Left kidney (tissue), 2 donors: ENCODE data around the gene NRDE2. TPM values are rescaled to one million over a fixed set of nuclear protein-coding genes. Genes with fewer than 3 reads are reported as not detected.

Source experiments
- DNase-seq: peaks from one replicate; pipeline ENCODE4 v3.0.0-alpha.2; 2013
- polyA plus RNA-seq: library from polyadenylated mRNA; unstranded; fragments of 120-200 nt; gene quantifications from one replicate; pipeline ENCODE4 v1.2.1, GENCODE V29; 2013; ENCODE audit not compliant: insufficient read length

NRDE2 gene
- polyA plus RNA-seq, 1 donor = 28.1 TPM

DNA sequence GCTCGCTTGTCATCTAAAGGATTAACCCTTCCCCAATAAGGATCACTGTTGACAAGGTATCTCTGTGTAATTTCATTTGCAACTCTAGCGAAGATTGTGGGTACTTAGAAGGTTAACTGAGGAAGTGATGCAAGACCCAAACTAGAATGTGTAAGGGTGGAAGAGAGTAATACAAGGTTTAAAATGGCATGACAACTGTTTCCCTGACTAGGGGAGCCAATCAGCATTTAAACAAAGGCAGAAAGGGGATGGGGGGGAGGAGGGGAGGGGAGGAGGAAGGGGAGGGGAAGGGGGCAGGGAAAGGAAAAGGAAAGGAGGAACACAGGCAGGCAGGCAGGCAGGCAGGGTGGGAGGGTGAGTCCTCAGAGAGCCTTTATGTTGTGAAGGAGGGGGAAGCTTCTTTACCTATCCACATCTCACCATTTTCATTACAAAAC lies 31.1 kb downstream of the NRDE2 start:
- no peak for DNase-seq

DNA sequence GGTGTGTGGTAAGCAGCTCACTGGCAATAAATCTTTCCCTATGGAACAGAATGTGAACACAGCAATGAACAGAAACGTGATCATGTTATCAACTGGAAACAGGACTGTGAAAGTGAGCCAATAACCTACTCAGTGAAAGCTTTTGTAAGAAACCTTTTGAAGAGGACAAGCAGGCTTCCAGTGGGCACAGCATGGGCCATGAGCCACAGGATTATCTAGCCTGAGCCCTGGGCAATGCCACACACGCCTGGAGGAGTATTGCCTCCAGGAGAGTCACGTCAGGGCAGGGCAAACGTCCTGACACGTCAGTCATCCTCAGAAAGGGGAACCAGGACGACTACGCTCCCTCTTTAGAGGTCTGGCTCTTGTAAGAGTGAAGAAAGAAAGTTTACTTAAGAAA lies 32.3 kb downstream of the NRDE2 start:
- no peak for DNase-seq

DNA sequence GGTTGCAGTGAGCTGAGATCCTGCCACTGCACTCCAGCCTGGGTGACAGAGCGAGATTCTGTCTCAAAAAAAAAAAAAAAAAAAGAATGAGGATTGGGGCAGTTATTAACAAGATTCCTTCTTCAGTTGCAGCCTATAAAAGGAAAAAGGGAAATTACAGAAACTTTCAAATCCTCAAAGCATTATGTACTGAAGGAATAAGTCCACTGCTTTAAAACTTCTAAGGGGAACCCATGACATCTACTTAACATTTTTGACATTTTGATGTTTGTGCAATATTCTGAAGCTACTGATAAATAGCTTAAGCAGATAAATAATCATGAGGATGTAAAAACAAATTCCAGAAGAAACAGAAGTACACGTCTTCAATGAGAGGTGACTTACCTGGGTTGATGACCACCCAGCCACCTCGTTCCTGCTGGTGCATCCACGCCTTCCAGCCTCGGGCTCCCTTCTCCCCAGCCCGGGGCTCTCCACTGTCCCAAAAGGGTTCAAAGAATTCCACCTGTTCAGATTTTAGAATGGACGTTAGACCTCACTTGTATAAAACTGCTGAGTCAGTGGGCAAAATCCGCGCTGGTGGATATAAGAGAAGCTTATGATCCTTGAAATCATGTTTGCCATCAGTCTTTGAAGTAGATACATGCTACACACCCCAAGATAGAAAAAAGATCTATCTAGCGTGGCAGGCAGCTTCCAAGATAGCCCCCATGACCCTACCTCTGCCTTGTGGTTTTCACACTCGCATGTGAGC lies 33.7 kb downstream of the NRDE2 start:
- no peak for DNase-seq

DNA sequence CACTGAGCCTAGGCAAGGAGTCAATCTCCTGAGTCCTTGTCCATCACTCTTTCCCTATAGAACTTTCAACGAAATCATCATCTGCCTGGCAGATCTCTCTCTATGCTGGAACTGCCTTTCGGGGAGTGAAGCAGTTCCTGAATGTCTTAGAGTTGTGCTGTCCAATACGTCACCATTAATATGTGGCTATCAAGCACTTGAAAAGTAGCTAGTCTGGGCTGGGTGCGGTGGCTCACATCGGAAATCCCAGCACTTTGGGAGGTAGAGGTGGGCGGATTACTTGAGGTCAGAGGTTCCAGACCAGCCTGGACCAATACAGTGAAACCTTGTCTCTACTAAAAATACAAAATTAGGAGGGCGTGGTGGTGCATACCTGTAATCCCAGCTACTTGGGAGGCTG lies 35.1 kb downstream of the NRDE2 start:
- DNase-seq = no peak

DNA sequence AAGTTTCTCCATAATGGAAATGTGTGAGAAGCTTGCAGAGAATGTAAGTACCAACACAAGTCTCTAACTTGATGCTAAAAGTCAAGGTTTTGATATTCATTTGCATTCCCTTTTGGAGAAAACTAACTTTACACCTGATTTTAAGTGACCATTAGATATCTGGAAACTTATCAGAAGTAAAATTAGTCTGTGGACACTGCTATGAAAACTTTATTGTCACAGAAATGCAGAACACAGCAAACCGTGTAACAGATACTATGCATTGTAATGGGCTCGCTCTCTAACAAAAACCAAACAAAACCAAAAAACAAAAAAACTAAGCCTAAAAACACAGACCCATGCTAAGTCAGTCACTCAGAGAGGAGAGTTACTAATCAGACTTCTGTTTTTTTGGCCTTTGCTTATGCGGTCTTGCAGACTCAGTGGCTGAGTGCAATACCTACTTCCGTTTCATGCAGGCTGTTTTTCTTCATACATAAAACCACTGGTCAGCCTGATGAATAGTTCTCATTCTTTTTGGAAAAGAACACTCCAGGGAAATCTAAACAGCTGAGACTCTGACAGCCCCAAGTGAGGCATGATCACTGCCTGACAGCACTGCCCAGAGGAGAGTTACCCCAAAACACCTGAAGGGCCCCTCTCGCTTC lies 35.7 kb downstream of the NRDE2 start:
- peak; percentile 21 for DNase-seq

DNA sequence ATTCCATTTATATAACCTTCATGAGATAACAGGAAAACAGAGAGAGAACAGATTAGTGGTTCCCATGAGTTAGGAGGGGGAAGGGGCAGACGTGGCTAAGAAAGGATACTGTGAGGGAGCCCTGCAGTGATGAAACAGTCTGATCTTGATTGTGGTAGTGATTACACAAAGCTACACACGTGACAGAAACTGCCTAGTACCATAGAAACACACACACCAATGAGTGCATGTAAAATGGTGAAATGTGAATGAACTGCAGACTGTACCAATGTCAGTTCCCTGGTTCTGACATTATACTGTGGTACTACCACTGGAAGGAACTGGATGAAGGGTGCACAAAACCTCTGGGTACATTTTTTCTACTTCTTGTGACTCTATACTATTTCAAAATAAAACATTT lies 36.9 kb downstream of the NRDE2 start:
- no peak for DNase-seq

DNA sequence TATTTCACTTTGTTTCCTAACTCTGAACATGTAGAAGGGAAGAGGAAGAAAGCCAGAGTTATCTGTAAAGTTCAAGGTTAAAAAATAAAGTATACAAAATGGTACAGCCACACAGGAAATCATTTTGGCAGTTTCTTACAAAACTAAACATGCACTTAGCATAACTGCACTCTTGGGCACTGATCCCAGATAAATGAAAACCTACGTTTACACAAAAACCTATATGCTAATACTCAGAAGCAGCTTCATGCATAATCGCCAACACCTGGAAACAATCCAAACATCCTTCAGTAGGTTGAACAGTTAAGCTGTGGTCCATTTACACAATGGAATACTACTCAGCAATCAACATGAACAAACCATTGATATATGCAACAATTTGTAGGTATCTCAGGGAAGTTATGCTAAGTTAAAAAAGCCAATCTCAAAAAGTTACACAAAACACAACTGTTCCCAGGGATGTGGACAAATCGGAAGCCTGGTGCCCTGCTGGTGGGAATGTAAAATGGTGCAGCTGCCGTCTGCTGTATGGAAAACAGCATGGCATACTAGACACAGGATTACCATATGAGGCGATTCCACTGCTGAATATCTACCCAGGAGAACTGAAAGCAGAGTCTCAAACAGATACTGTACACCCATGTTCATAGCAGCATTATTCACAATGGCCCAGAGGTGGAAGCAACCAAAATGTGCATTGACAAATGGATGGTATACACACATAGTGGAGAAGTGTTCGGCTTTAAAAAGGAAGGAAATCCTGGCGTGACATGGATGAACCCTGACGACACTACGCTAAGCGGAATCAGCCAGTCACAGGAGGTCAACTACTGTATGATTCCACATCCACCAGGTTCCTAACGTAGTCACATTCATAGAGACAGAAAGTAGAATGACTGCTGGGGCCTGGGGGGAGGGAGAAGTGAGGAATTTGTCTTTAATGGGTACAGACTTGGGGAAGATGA lies 37.7 kb downstream of the NRDE2 start:
- no peak for DNase-seq

DNA sequence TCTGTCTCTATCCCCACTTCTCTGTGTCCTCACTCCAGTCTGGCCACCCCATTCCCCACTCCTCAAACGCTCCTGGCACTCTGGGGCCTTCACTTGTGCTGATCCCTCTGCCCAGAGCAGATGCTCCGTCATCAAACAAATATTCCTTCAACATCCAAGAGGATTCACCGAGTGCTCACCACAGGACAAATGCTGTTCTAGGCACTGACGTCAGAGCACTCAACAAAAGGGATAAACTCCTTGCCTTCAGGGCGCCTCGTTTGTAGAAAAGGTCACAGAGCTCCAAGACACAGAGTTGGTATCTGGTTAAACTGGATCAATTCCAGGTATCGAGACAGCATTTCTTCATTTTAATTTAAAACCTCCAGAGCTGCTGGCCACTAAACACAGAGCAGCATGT lies 40.0 kb downstream of the NRDE2 start:
- no peak for DNase-seq

DNA sequence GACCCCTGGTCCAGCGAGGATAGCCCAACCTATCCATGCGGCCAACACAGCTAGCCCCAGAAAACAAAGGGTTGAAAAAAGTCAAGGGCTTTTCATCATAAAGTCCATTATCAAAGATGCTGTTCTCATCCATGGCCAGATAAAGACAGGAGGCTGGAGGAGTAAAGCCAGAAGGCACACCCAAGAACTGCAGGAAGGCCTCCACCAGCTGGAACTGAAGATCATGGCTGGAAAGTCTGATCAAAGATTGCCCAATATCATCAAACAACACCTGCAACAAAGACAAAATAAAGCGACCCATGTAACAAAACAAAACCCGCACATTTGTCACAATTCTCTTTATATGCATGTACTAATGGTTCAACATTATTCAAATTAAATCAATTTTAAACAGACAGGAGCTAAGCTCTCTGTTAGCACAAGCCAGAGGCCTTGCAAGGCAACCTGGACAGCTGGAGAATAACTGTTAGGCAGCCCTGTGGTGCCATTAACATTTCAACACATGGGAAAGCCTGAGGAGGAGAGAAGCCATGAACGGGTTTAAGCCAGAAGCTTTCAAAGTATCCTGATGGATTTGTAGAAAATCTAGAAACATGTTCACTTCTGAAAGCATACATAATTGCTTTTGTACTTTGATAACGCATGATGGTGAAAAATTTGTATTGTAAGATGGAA lies 41.3 kb downstream of the NRDE2 start:
- DNase-seq = no peak

DNA sequence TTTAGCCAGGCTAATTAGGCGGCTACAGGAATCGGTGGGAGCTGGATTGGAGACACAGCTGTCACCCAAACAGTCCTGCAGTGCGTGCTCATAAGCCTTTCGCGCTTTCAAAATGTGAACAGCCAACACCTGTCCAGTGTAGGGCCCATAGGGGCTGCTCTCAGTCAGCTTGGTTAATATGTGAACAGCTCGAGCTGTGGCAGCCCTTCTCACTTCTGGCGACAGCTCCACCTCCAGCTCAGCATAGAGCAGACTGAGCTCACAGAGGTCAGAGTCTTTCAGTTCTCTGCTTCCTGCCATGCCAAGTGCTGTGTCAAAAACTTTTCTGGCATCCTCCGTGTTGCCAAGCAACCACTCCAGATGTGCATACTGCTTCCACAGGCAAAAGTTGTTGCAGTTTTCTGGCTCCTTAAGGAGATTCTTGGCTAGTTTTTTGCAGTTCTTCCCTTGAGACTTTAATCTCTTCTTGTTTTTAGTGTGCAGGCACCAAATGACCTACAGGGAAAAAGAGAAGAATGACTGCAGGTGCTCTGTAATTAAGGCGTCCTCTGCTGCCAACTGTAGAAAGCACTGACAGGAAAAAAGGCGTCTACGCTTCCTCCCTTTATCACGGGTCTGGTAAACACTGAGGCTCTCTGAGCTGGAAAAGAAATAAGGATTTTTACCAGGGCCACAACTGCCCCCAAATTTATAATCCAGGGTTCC lies 42.9 kb downstream of the NRDE2 start:
- no peak for DNase-seq

DNA sequence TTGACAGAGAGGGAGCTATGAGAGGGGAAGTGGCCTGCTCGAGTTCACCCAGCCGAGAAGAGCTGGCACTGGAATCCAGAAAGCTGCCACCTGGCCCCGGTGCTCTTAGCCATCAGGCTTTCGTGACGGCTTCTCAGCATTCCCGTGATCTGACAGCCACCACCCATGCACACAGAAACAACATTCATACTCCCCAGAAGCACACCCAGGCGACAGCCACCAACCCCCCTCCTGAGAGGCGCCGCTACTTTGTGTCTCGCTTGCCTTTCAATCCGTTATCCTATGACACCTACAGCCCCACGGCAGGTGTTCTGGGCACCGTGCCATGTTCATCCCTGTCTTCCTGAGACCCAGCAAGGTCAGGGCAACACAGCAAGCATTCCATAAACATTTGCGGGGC lies 44.0 kb downstream of the NRDE2 start:
- no peak for DNase-seq

DNA sequence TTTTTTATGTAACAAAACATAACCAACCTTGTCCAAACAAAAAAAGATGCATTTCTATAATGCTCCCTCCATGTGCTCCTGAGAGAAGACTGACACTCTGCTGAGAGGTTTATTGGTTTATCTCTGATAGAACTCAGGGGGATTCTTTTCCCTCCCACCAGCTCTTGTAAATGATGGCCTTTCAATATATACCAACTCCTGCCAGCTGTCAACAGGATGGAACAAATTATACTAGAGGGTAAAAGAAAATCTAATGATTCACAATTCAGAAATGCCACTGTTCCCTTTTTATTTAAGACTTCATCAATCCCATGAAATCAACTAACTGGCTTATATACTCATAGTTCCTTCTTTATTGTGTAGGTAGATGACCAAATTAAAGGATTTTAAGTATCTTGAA lies 50.0 kb downstream of the NRDE2 start:
- no peak for DNase-seq

DNA sequence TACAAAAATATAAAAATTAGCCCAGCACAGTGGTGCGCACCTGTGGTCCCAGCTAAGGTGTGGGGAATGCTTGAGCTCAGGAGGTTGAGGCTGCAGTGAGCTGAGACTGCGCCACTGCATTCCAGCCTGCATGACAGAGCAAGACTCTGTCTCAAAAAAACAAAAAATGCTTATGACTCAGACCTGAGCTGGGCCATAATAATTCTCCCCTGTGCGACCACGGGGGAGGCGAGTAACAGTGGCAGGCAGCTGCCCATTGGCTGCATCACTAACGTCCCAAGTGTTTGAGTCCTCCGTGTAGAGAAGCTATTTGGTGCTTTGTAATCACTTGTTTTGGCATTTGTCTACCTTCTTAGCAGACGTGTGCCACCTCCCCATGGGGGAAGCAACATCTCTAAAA lies 50.5 kb downstream of the NRDE2 start:
- no peak for DNase-seq

DNA sequence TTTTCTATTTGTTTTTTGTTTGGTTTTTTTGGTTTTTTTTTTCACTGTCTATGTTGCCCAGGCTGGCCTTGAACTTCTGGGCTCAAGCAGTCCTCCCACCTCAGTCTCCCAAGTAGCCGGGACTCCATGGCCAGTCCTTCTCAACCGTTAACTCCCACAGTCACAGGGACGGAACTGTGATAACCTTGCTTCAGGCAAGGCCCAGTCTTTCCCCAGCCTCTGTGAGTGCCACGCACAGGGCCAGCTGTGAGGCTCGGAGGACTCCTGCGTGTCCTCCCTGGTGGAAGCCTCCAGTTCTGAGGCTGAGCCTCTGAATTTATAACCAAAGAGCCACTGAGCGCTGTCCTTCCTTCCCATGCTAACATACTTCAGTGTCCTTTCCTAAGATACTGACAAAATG lies 51.6 kb downstream of the NRDE2 start:
- no peak for DNase-seq

DNA sequence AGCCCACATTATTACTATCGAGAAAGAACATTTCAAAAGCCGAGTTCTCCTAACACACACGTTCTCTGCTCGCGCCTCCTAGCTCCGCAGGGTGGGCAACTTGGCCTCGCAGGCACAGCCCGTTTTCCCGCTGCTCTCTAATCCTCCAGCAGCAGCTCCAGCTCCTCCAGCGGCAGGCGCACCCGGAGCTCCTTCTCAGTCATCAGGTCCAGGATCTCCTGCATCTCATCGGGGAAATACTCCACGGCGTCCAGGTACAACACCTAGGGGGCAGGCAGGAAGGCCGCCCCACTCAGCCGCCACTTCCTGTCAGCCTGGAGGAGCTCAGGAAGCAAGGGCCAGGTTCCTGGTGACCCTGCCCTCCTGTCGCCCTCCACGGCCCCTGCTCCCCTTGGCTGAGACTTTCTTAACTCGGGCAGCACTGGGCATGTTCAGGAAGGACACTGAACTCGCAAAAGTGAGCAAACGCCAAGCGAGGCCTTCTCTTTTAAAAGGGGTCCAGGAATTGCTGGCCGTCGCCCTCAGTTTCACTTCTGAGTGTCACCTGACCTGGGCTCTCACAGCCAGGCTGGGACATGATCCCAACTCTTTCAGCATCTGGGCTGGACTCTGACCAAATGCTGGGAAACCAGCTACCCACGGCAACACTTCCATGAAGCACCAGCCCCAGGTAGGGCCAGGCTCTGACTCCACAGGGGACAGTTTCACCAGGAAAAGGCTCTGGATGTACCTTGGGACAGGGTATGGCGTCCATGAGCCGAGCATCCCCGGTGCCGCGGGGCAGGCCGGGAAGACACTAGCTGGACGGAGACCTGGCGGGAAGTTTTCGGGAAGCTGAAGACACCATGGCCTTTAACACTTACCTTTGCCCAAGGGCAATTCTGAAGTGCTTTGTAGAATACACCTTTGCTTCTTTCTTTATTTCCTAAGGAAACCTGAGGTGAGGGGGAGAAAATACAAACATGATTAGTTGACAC lies 53.3 kb downstream of the NRDE2 start:
- DNase-seq = no peak

DNA sequence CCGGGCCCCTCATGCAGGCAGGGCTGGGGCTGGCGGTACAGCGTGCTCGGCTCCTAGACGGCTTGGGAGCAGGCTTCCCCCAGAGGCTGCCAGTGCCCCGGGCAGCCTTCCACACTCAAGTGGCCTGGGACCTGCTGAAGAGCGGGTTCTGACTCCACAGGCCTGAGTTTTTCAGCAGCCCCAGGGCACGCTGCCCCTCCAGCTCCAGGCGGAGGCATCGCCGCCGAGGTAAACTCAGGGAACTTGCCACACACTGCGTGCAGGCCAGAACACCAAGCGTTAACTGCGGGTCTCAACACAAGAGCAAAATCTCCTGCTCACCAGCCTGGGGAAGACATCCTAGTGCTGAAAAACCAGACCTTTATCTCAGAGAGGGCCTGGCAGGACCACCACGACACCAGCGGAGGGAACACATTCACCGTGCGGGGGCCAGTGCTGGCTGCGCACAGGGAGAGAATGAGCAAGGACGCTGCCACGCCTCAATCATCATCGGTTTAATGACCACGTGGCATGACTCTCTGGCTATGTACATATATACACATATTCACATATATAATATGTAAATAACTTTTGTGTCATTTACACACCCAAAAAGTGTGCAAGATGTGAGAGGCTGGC lies 54.1 kb downstream of the NRDE2 start:
- no peak for DNase-seq

DNA sequence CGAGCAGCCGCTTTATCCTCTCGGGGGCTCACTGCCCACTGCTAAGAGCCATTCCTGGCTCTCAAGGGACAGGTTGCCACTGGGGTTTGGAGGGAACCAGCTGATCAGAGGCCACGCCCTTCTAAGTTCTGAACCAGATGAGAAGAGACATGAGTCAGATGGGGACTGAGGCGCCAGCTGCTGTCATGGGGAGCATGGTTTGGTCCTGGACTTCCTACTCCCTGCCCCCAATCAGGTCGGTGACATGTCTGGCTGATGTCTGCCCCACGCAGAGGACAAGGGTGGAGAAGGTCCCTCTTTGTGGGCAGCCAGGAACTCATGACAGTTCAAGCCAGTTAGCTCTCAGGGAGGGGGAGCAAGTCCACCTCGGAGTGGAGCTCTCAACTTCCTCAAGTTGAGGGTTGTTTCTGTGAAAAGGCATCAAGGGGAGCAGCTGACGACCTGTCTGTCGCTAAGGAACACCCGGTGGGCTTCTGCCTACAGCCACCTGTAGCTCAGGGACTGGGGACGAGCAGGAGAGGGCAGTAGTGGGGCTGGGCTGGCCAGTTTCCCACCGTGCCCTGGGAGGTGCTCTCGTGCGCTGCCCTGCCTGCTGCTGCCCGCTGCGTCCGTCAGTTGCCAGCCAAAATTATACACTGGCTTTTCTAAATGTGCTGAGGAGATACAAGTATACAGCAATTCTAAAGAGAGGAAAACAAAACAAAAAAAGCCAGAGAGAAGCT lies 54.9 kb downstream of the NRDE2 start:
- DNase-seq = no peak

DNA sequence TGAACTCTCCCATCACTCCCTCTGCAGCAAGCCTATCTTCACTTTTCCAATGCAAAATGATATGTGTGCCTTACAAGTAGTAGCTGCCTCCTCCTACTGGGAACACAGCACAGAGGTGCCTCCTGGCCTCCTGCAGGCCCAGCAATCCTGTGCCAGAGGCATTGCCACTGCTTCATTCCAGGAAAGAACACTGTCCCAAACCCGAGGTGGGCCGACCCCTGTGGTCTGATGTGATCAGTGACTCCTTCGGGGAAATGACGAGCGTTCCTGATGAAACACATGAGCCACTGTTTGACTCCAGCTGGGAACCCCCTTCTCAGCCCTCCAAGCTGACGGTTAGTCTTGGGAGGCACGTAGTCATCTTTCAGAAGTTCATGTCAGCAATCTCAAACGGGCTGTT lies 55.9 kb downstream of the NRDE2 start:
- no peak for DNase-seq

DNA sequence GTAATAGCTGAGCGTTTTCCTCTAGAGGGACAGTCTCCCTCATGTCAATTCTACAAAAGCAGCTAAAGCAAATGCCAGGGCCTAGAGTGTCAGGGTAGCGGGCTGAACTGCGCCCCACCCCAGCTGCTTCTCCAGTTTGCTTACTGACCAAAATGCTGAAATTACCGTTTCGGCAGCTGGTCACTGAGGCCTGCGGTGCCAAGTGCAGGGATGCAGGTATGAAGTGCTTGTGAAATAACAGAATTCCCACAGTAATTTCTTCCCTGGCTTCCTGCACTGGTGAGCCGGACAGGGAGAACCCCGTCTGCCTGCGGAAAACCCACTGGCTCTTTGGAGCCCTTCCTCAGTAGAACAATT lies 56.3 kb downstream of the NRDE2 start:
- DNase-seq = no peak
